ENCODE measurements around the gene GNG12. TPM values are rescaled to one million over a fixed set of nuclear protein-coding genes. Genes with fewer than 3 reads are reported as not detected.

The GNG12 gene
- total and polyA plus RNA-seq, 9 of the 15 experiments (the other 6 are each of a cell fraction or from before 2014, with no cell fraction given): 2.6 to 6.0 (median 4.1) TPM

- Histone ChIP-seq H3K4me2 (ENCODE audit: insufficient read depth, low read length) (peak overlapping the region; percentile 71), H4K20me1 (replicated peaks; ENCODE audit: control insufficient read depth, insufficient read depth, low read length) (no peaks in the 10 kb centered on the region), H3K4me3 (no peak overlapping the region), H3K27me3 (ENCODE audit: control insufficient read depth in 2 of 2, insufficient read depth in 2 of 2, low read length in 2 of 2) (no peaks in the 10 kb centered on the region), H3K4me1 (replicated peaks in 1 of 2; ENCODE audit: control insufficient read depth in 2 of 2, insufficient read depth in 2 of 2, low read length in 2 of 2) (peaks cover 17 to 28% of the 10 kb centered on the region in 2 experiments), H3K36me3 (ENCODE audit: control insufficient read depth, insufficient read depth, low read length) (no peaks in the 10 kb centered on the region), H3K9me3 (replicated peaks; ENCODE audit: control insufficient read depth, insufficient read depth, low read depth, low read length) (no peaks in the 10 kb centered on the region), H3K79me2 (ENCODE audit: control insufficient read depth, insufficient read depth, low read length) (no peaks in the 10 kb centered on the region), H3K27ac (ENCODE audit: extremely low read depth, low read depth, low read length) (peak overlapping the region; percentile 77), H2AFZ (ENCODE audit: low read depth, low read length) (peak overlapping the region; percentile 86), H3K9me1 (ENCODE audit: control insufficient read depth, insufficient read depth, low read length) (no peaks in the 10 kb centered on the region), H3K9ac (ENCODE audit: insufficient read depth in 1 of 2, low read depth in 2 of 2, low read length in 2 of 2) (peak overlapping the region in 1 of 2 experiments; percentile 58; a peak in 2 of 4 replicates)
- WGBS (ENCODE audit: insufficient coverage, low coverage, missing lambda C conversion rate): 49% methylated on average over 4 of the region's 4 CpGs
- ATAC-seq (peak; percentile 10), FAIRE-seq (no peak), DNase-seq (ENCODE audit: extremely low read depth in 1 of 4, low spot score in 3 of 4) (peak in 2 of 4 experiments; percentile 26 to 31)
- TF ChIP-seq ZNF224 (CRISPR knock-in tag; IDR thresholded peaks at IDR 0.05) (no peak), CHAMP1 (IDR thresholded peaks at IDR 0.05) (no peak)
- intact Hi-C loops (cut with micrococcal nuclease) (no loop called here), in situ Hi-C loops (cut with MboI) (no loop called here)
- no TSS peak for BruUV-seq (replicated peaks)
- ChIA-PET CTCF (ENCODE audit: low intra/inter-chr PET ratio) (no interaction called here), POLR2A (interaction anchor here (1.1 to 2.1 kb wide), 6 partner anchors 8 to 19 kb away, joined by 5 to 14 read pairs (median 8); partner anchors contain the start of gene GADD45A)
These were observed 133.0 kb downstream of the GNG12 start for GRCh38 chr1:67700220-67700619.

- BruUV-seq (replicated peaks): no TSS peak
- ATAC-seq: no peak
- peaks cover 29 to 50% of the 10 kb centered on the region in 2 experiments for H3K4me1 ChIP-seq (replicated peaks in 1 of 2; ENCODE audit: control insufficient read depth in 2 of 2, insufficient read depth in 2 of 2, low read length in 2 of 2)
- TF ChIP-seq TFE3 (CRISPR knock-in tag; IDR thresholded peaks at IDR 0.05) (no peak), GATA2 (CRISPR knock-in tag; IDR thresholded peaks at IDR 0.05) (no peak), NFXL1 (CRISPR knock-in tag; IDR thresholded peaks at IDR 0.05) (no peak), RBM25 (IDR thresholded peaks at IDR 0.05; ENCODE audit: low read depth, low read length, severe bottlenecking) (peak; percentile 55), CREB1 (IDR thresholded peaks at IDR 0.05) (no peak), CREB1 (CRISPR knock-in tag; IDR thresholded peaks at IDR 0.05) (no peak), KLF13 (tag; IDR thresholded peaks at IDR 0.05; ENCODE audit: borderline replicate concordance, low read depth) (no peak), ZNF551 (CRISPR knock-in tag; IDR thresholded peaks at IDR 0.05) (no peak), ZNF583 (CRISPR knock-in tag; IDR thresholded peaks at IDR 0.05) (no peak), POLR2G (IDR thresholded peaks at IDR 0.05; ENCODE audit: low read depth, low read length) (no peak), ZFP36 (IDR thresholded peaks at IDR 0.05; ENCODE audit: low read depth, low read length, partially characterized antibody) (peak; percentile 38)
These were observed 136.6 kb downstream of the GNG12 start for GRCh38 chr1:67696708-67697107.

More at GRCh38 chr1:67696708-67697107, 136.6 kb downstream of the GNG12 start:
- Histone ChIP-seq H2AFZ (ENCODE audit: low read depth, low read length) (no peak overlapping the region), H3K9me1 (ENCODE audit: control insufficient read depth, insufficient read depth, low read length) (no peaks in the 10 kb centered on the region), H3K4me3 (no peak overlapping the region), H3K36me3 (ENCODE audit: control insufficient read depth, insufficient read depth, low read length) (peaks cover 7% of the 10 kb centered on the region; the same call in 2 of the 3 replicates), H4K20me1 (replicated peaks; ENCODE audit: control insufficient read depth, insufficient read depth, low read length) (no peaks in the 10 kb centered on the region), H3K27me3 (ENCODE audit: control insufficient read depth in 2 of 2, insufficient read depth in 2 of 2, low read length in 2 of 2) (no peaks in the 10 kb centered on the region), H3K79me2 (ENCODE audit: control insufficient read depth, insufficient read depth, low read length) (no peaks in the 10 kb centered on the region; the same call in 2 of the 3 replicates), H3K9me3 (replicated peaks; ENCODE audit: control insufficient read depth, insufficient read depth, low read depth, low read length) (no peaks in the 10 kb centered on the region), H3K27ac (ENCODE audit: extremely low read depth, low read depth, low read length) (no peak overlapping the region), H3K9ac (ENCODE audit: insufficient read depth in 1 of 2, low read depth in 2 of 2, low read length in 2 of 2) (no peak overlapping the region), H3K4me2 (ENCODE audit: insufficient read depth, low read length) (no peak overlapping the region)
- 38% methylated on average over 3 of the region's 3 CpGs for WGBS (ENCODE audit: insufficient coverage, low coverage, missing lambda C conversion rate)
- intact Hi-C loops (cut with micrococcal nuclease): no loop called here
- POLR2A ChIA-PET: interaction anchor here (0.9 to 1.3 kb wide), 3 partner anchors 10 to 15 kb away, joined by 3 to 6 read pairs (median 4); partner anchors contain the start of gene GADD45A
- DNase-seq (ENCODE audit: extremely low read depth in 1 of 4, low spot score in 3 of 4): no peak
- FAIRE-seq: no peak
- in situ Hi-C loops (cut with MboI): loop anchor here (5.0 kb wide), 1 partner anchor 41 kb away; no protein-coding TSS in a partner anchor
- CTCF ChIA-PET (ENCODE audit: low intra/inter-chr PET ratio): no interaction called here

Data from K562 (cell line).